ENCODE results near the gene GRIA1. TPM values are rescaled to one million over a fixed set of nuclear protein-coding genes. Genes with fewer than 3 reads are reported as not detected.
A peak's percentile ranks its signal among the peaks of the same experiment; 100 is the strongest.

Gene GRIA1
- total RNA-seq, 1 experiment from 2014 or later = not detected

GRCh38 chr5:153525536-153525935 lies 35.1 kb downstream of the GRIA1 start:
- Histone ChIP-seq H3K9me3 (no peaks in the 10 kb centered on the region), H3K27me3 (no peaks in the 10 kb centered on the region), H3K36me3 (no peaks in the 10 kb centered on the region), H3K4me3 (no peak overlapping the region)
- no peak for DNase-seq

GRCh38 chr5:153530357-153531143 lies 40.1 kb downstream of the GRIA1 start:
- DNase-seq = no peak
- Histone ChIP-seq H3K9me3 (no peaks in the 10 kb centered on the region), H3K36me3 (no peaks in the 10 kb centered on the region), H3K4me3 (no peak overlapping the region), H3K27me3 (no peaks in the 10 kb centered on the region)

GRCh38 chr5:153533546-153533945 lies 43.1 kb downstream of the GRIA1 start:
- DNase-seq = no peak
- no peaks in the 10 kb centered on the region for H3K36me3 ChIP-seq
- H3K4me3 ChIP-seq = no peak overlapping the region
- H3K27me3 ChIP-seq = no peaks in the 10 kb centered on the region
- H3K9me3 ChIP-seq = no peaks in the 10 kb centered on the region

GRCh38 chr5:153534102-153534501 lies 43.6 kb downstream of the GRIA1 start:
- Histone ChIP-seq H3K36me3 (no peaks in the 10 kb centered on the region), H3K27me3 (no peaks in the 10 kb centered on the region), H3K9me3 (no peaks in the 10 kb centered on the region), H3K4me3 (no peak overlapping the region)
- DNase-seq = no peak

GRCh38 chr5:153537207-153537606 lies 46.7 kb downstream of the GRIA1 start:
- H3K4me3 ChIP-seq = no peak overlapping the region
- DNase-seq = no peak
- no peaks in the 10 kb centered on the region for H3K36me3 ChIP-seq
- no peaks in the 10 kb centered on the region for H3K9me3 ChIP-seq
- H3K27me3 ChIP-seq = no peaks in the 10 kb centered on the region

- no peaks in the 10 kb centered on the region for H3K27me3 ChIP-seq
- no peak overlapping the region for H3K4me3 ChIP-seq
- no peak for DNase-seq
- H3K9me3 ChIP-seq = no peaks in the 10 kb centered on the region
- H3K36me3 ChIP-seq = no peaks in the 10 kb centered on the region
Measured at GRCh38 chr5:153539983-153540382, 49.5 kb downstream of the GRIA1 start.

- no peaks in the 10 kb centered on the region for H3K9me3 ChIP-seq
- DNase-seq = no peak
- H3K4me3 ChIP-seq = no peak overlapping the region
- H3K27me3 ChIP-seq = no peaks in the 10 kb centered on the region
- no peaks in the 10 kb centered on the region for H3K36me3 ChIP-seq
Measured at GRCh38 chr5:153542536-153542935, 52.1 kb downstream of the GRIA1 start.

- Histone ChIP-seq H3K9me3 (no peaks in the 10 kb centered on the region), H3K27me3 (no peaks in the 10 kb centered on the region), H3K36me3 (no peaks in the 10 kb centered on the region), H3K4me3 (no peak overlapping the region)
- no peak for DNase-seq
Measured at GRCh38 chr5:153543288-153543687, 52.8 kb downstream of the GRIA1 start.

GRCh38 chr5:153543959-153544470 lies 53.5 kb downstream of the GRIA1 start:
- no peak for DNase-seq
- Histone ChIP-seq H3K4me3 (no peak overlapping the region), H3K36me3 (no peaks in the 10 kb centered on the region), H3K9me3 (no peaks in the 10 kb centered on the region), H3K27me3 (no peaks in the 10 kb centered on the region)

- Histone ChIP-seq H3K36me3 (no peaks in the 10 kb centered on the region), H3K9me3 (no peaks in the 10 kb centered on the region), H3K27me3 (no peaks in the 10 kb centered on the region), H3K4me3 (no peak overlapping the region)
- DNase-seq = no peak
Measured at GRCh38 chr5:153544706-153545105, 54.2 kb downstream of the GRIA1 start.

- Histone ChIP-seq H3K36me3 (no peaks in the 10 kb centered on the region), H3K4me3 (no peak overlapping the region), H3K27me3 (no peaks in the 10 kb centered on the region), H3K9me3 (no peaks in the 10 kb centered on the region)
- no peak for DNase-seq
Measured at GRCh38 chr5:153546566-153546965, 56.1 kb downstream of the GRIA1 start.

- DNase-seq = peak; percentile 79
- H3K27me3 ChIP-seq = no peaks in the 10 kb centered on the region
- H3K36me3 ChIP-seq = no peaks in the 10 kb centered on the region
- H3K4me3 ChIP-seq = no peak overlapping the region
- no peaks in the 10 kb centered on the region for H3K9me3 ChIP-seq
Measured at GRCh38 chr5:153551537-153552079, 61.1 kb downstream of the GRIA1 start.

- no peak for DNase-seq
- Histone ChIP-seq H3K27me3 (no peaks in the 10 kb centered on the region), H3K9me3 (no peaks in the 10 kb centered on the region), H3K4me3 (no peak overlapping the region), H3K36me3 (no peaks in the 10 kb centered on the region)
Measured at GRCh38 chr5:153552886-153553285, 62.4 kb downstream of the GRIA1 start.

GRCh38 chr5:153555420-153556114 lies 65.1 kb downstream of the GRIA1 start:
- Histone ChIP-seq H3K9me3 (no peaks in the 10 kb centered on the region), H3K36me3 (no peaks in the 10 kb centered on the region), H3K27me3 (no peaks in the 10 kb centered on the region), H3K4me3 (no peak overlapping the region)
- no peak for DNase-seq

GRCh38 chr5:153558957-153559356 lies 68.5 kb downstream of the GRIA1 start:
- no peak overlapping the region for H3K4me3 ChIP-seq
- no peaks in the 10 kb centered on the region for H3K27me3 ChIP-seq
- H3K36me3 ChIP-seq = no peaks in the 10 kb centered on the region
- H3K9me3 ChIP-seq = no peaks in the 10 kb centered on the region; the same call in 1 of the 2 replicates
- no peak for DNase-seq

GRCh38 chr5:153559926-153560325 lies 69.5 kb downstream of the GRIA1 start:
- no peak for DNase-seq

GRCh38 chr5:153562189-153562588 lies 71.7 kb downstream of the GRIA1 start:
- H3K36me3 ChIP-seq = no peaks in the 10 kb centered on the region
- H3K27me3 ChIP-seq = no peaks in the 10 kb centered on the region
- no peak overlapping the region for H3K4me3 ChIP-seq
- peaks cover 4% of the 10 kb centered on the region for H3K9me3 ChIP-seq
- DNase-seq = peak; percentile 61

More at GRCh38 chr5:153559926-153560325, 69.5 kb downstream of the GRIA1 start:
- no peaks in the 10 kb centered on the region for H3K27me3 ChIP-seq
- no peaks in the 10 kb centered on the region; the same call in 1 of the 2 replicates for H3K9me3 ChIP-seq
- H3K4me3 ChIP-seq = no peak overlapping the region
- H3K36me3 ChIP-seq = no peaks in the 10 kb centered on the region

All from MG63 (cell line).